Thyroid gland (tissue), 4 donors: ENCODE data around the gene VANGL2. TPM values are rescaled to one million over a fixed set of nuclear protein-coding genes. Genes with fewer than 3 reads are reported as not detected.

Experiments
- DNase-seq, 2 donors: peaks; one replicate each; pipeline ENCODE4 v3.0.0-alpha.2; 2019
- H3K27ac ChIP-seq, 3 donors: fragments of 200-600 bp; sonication (generic); 1 replicate in 2 of 3; 2 replicates in 1 of 3; pipeline ENCODE4 v1.5.1; 2016 to 2019; ENCODE audit warnings: mild to moderate bottlenecking in 1 of 3, moderate library complexity in 1 of 3
- H3K27me3 ChIP-seq: fragments of 200-600 bp; sonication (generic); one replicate; pipeline ENCODE4 v1.5.1; 2019
- H3K36me3 ChIP-seq, 2 donors: fragments of 200-600 bp; sonication (generic); one replicate each; pipeline ENCODE4 v1.5.1; 2016 to 2019
- H3K4me1 ChIP-seq, 2 donors: fragments of 200-600 bp; sonication (generic); one replicate each; pipeline ENCODE4 v1.5.1; 2017 to 2019
- H3K4me3 ChIP-seq, 3 donors: fragments of 200-600 bp; sonication (generic); replicated peaks in 1 of 3; 1 replicate in 2 of 3; 2 replicates in 1 of 3; pipeline ENCODE4 v1.5.1; 2016; ENCODE audit warnings: mild to moderate bottlenecking in 1 of 3
- H3K9me3 ChIP-seq: fragments of 200-600 bp; sonication (generic); one replicate; pipeline ENCODE4 v1.5.1; 2017
- CTCF ChIP-seq, 6 experiments: fragments of 200-600 bp in 3 of 6; fragments of 450-650 bp in 3 of 6; sonication (generic) in 3 of 6; IDR thresholded peaks; one replicate each; pipeline ENCODE4 v1.5.1; 2016 to 2019; ENCODE audit warnings: antibody characterized with exemption in 6 of 6, mild to moderate bottlenecking in 2 of 6, inconsistent platforms in 1 of 6, moderate library complexity in 1 of 6
- POLR2A ChIP-seq, 2 donors: fragments of 450-650 bp; IDR thresholded peaks; one replicate each; pipeline ENCODE4 v1.6.1; 2017; ENCODE audit warnings: antibody characterized with exemption in 2 of 2, mild to moderate bottlenecking in 2 of 2, moderate library complexity in 1 of 2
- WGBS, 2 donors: methylation state at CpG; one replicate each; pipeline ENCODE4 v1.1.5; 2017; 5-methylcytosine and 5-hydroxymethylcytosine counted together
- intact Hi-C: fragments of 100-400 bp; cut with DNase I; formaldehyde crosslinking; loops from one replicate; pipeline ENCODE4 v1.15.1; 2023
- total RNA-seq, 4 donors: library from RNA; depleted of rRNA; stranded (reverse); fragments of >200 nt; gene quantifications; one replicate each; pipeline ENCODE4 v1.2.3, GENCODE V29; 2016

The VANGL2 gene
- total RNA-seq, 4 donors from 2014 or later, result 5.8 to 28.5 (median 7.8) TPM

GRCh38 chr1:160415696-160416290 lies 15.4 kb downstream of the VANGL2 start:
- WGBS, 2 donors, result 94 to 97% methylated on average over 24 to 29 of the region's 29 CpGs
- no peaks in the 10 kb centered on the region for H3K4me1 ChIP-seq
- no peaks in the 10 kb centered on the region for H3K27me3 ChIP-seq
- no peak for DNase-seq
- no peak overlapping the region for H3K4me3 ChIP-seq
- no peaks in the 10 kb centered on the region for H3K36me3 ChIP-seq
- H3K27ac ChIP-seq, result no peak overlapping the region
- TF ChIP-seq CTCF (IDR thresholded peaks at IDR 0.05) (no peak), POLR2A (IDR thresholded peaks at IDR 0.05) (no peak)
- intact Hi-C loops, result no loop called here
- H3K9me3 ChIP-seq, result no peaks in the 10 kb centered on the region

GRCh38 chr1:160416369-160416768 lies 16.0 kb downstream of the VANGL2 start:
- TF ChIP-seq POLR2A (IDR thresholded peaks at IDR 0.05), result no peak
- TF ChIP-seq CTCF (IDR thresholded peaks at IDR 0.05), result peak in 3 of 6 experiments; percentile 11 to 32 (median 20)
- H3K27me3 ChIP-seq, result no peaks in the 10 kb centered on the region
- 76 to 83% methylated on average over 4 of the region's 4 CpGs for WGBS, 2 donors
- no peak overlapping the region for H3K4me3 ChIP-seq
- DNase-seq, result no peak
- no peaks in the 10 kb centered on the region for H3K9me3 ChIP-seq
- intact Hi-C loops, result no loop called here
- H3K27ac ChIP-seq, result no peak overlapping the region
- H3K4me1 ChIP-seq, result no peaks in the 10 kb centered on the region
- H3K36me3 ChIP-seq, result no peaks in the 10 kb centered on the region

- Histone ChIP-seq H3K9me3 (no peaks in the 10 kb centered on the region), H3K4me3 (no peak overlapping the region), H3K36me3 (no peaks in the 10 kb centered on the region), H3K27ac (no peak overlapping the region), H3K4me1 (no peaks in the 10 kb centered on the region), H3K27me3 (no peaks in the 10 kb centered on the region)
- DNase-seq, result no peak
- intact Hi-C loops, result no loop called here
- 91 to 93% methylated on average over 6 of the region's 6 CpGs for WGBS, 2 donors
- TF ChIP-seq POLR2A (IDR thresholded peaks at IDR 0.05) (no peak), CTCF (IDR thresholded peaks at IDR 0.05) (no peak)
Measured at GRCh38 chr1:160418483-160418882, 18.1 kb downstream of the VANGL2 start.

- no peak for TF ChIP-seq CTCF (IDR thresholded peaks at IDR 0.05)
- TF ChIP-seq POLR2A (IDR thresholded peaks at IDR 0.05), result no peak
- DNase-seq, result no peak
- 92 to 95% methylated on average over 28 to 29 of the region's 34 CpGs for WGBS, 2 donors
- Histone ChIP-seq H3K27ac (no peak overlapping the region), H3K9me3 (no peaks in the 10 kb centered on the region), H3K27me3 (no peaks in the 10 kb centered on the region), H3K4me1 (no peaks in the 10 kb centered on the region), H3K4me3 (no peak overlapping the region), H3K36me3 (no peaks in the 10 kb centered on the region)
- intact Hi-C loops, result no loop called here
Measured at GRCh38 chr1:160419150-160419837, 18.9 kb downstream of the VANGL2 start.

- no peak for DNase-seq
- 82 to 96% methylated on average over 4 of the region's 4 CpGs for WGBS, 2 donors
- H3K4me3 ChIP-seq, result no peak overlapping the region
- intact Hi-C loops, result no loop called here
- H3K36me3 ChIP-seq, result no peaks in the 10 kb centered on the region
- TF ChIP-seq CTCF (IDR thresholded peaks at IDR 0.05) (no peak), POLR2A (IDR thresholded peaks at IDR 0.05) (no peak)
- no peak overlapping the region for H3K27ac ChIP-seq
- H3K4me1 ChIP-seq, result no peaks in the 10 kb centered on the region
- H3K9me3 ChIP-seq, result no peaks in the 10 kb centered on the region
- H3K27me3 ChIP-seq, result no peaks in the 10 kb centered on the region
Measured at GRCh38 chr1:160419838-160420169, 19.4 kb downstream of the VANGL2 start.
